Measurements from ENCODE around the gene ARID3A. TPM values are rescaled to one million over a fixed set of nuclear protein-coding genes. Genes with fewer than 3 reads are reported as not detected.

ARID3A gene
- total and polyA plus RNA-seq, 2 of the 8 experiments (the other 6 are each of a cell fraction or from before 2014, with no cell fraction given) = 40.5 to 77.4 TPM

- H2AK5ac ChIP-seq (ENCODE audit: low read depth, low read length) = no peak overlapping the region
- no peak overlapping the region for H3K23ac ChIP-seq (ENCODE audit: insufficient read length)
- H4K5ac ChIP-seq (ENCODE audit: insufficient read length, low read depth, low read length) = no peak overlapping the region
- H3K79me2 ChIP-seq (ENCODE audit: control insufficient read depth in 1 of 2, insufficient read depth in 2 of 2, low read length in 2 of 2) = no peaks in the 10 kb centered on the region; a peak in 1 of 4 replicates
- no peaks in the 10 kb centered on the region for H3K9me3 ChIP-seq (ENCODE audit: insufficient read depth in 2 of 2, low read depth in 1 of 2, low read length in 1 of 2)
- H3K4me2 ChIP-seq (ENCODE audit: insufficient read depth in 1 of 2, low read depth in 2 of 2, low read length in 2 of 2) = no peak overlapping the region
- H3K27me3 ChIP-seq (replicated peaks in 1 of 4; ENCODE audit: control insufficient read depth in 3 of 4, extremely low read depth in 1 of 4, insufficient read depth in 3 of 4, low read length in 3 of 4) = no peaks in the 10 kb centered on the region
- peaks cover under 1 to 13% of the 10 kb centered on the region in 2 experiments for H4K20me1 ChIP-seq (replicated peaks in 1 of 2; ENCODE audit: control insufficient read depth in 1 of 2, insufficient read depth in 2 of 2, low read length in 2 of 2)
- FAIRE-seq (no peak), DNase-seq (ENCODE audit: low read depth in 1 of 2, low spot score in 2 of 2) (no peak)
- peaks cover 3% of the 10 kb centered on the region; the same call in 1 of the 2 replicates for H3K23me2 ChIP-seq (ENCODE audit: low read depth, low read length)
- TF ChIP-seq, protein P1, sequence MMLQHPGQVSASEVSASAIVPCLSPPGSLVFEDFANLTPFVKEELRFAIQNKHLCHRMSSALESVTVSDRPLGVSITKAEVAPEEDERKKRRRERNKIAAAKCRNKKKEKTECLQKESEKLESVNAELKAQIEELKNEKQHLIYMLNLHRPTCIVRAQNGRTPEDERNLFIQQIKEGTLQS (IDR thresholded peaks at IDR 0.05; ENCODE audit: insufficient read depth, low read depth, low read length) = no peak
- no peak for TF ChIP-seq JUND (IDR thresholded peaks at IDR 0.05; ENCODE audit: low read length)
- no peak for TF ChIP-seq NRF1 (IDR thresholded peaks at IDR 0.05; ENCODE audit: low read depth, low read length)
- TF ChIP-seq POLR2AphosphoS5 (IDR thresholded peaks at IDR 0.05; ENCODE audit: low read depth, low read length) = no peak
- TF ChIP-seq FOSL1 (IDR thresholded peaks at IDR 0.05; ENCODE audit: insufficient read depth, low read depth, low read length) = no peak
- no peak for TF ChIP-seq ASH2L (IDR thresholded peaks at IDR 0.05; ENCODE audit: low read length)
- no peak for TF ChIP-seq MAX (IDR thresholded peaks at IDR 0.05)
- no peak for TF ChIP-seq RNF2 (IDR thresholded peaks at IDR 0.05; ENCODE audit: borderline replicate concordance, low read depth, low read length, missing control alignments, poor library complexity, severe bottlenecking)
- H3K4me3 ChIP-seq (ENCODE audit: extremely low read depth in 1 of 4, insufficient read depth in 2 of 4, low read depth in 3 of 4, low read length in 4 of 4) = no peak overlapping the region
- H3K56ac ChIP-seq (replicated peaks; ENCODE audit: insufficient read length, low read depth, low read length) = no peak overlapping the region
- H3K36me3 ChIP-seq (ENCODE audit: control insufficient read depth in 2 of 4, insufficient read depth in 4 of 4, low read length in 3 of 4) = peaks cover 0 to 13% (median 7%) of the 10 kb centered on the region in 4 experiments; a peak in 3 of 8 replicates
- H3K4me1 ChIP-seq (replicated peaks in 1 of 4; ENCODE audit: control insufficient read depth in 3 of 4, insufficient read depth in 4 of 4, low read length in 3 of 4) = peaks cover 0 to 5% (median under 1%) of the 10 kb centered on the region in 4 experiments; a peak in 3 of 7 replicates
- H3K9ac ChIP-seq (replicated peaks in 1 of 4; ENCODE audit: extremely low read depth in 1 of 4, low read depth in 3 of 4, low read length in 3 of 4) = no peak overlapping the region
- H2AFZ ChIP-seq (ENCODE audit: low read length) = no peak overlapping the region
- no peak overlapping the region for H3K18ac ChIP-seq (ENCODE audit: extremely low read depth, low read length)
- H3K79me1 ChIP-seq (ENCODE audit: low read depth, low read length) = peaks cover 7% of the 10 kb centered on the region
- WGBS, 2 experiments (ENCODE audit: extremely low coverage in 1 of 2, insufficient coverage in 1 of 2, insufficient read length in 1 of 2, insufficient replicate concordance in 2 of 2, low coverage in 1 of 2, low lambda C conversion rate in 2 of 2, missing lambda C conversion rate in 1 of 2) = 94% methylated on average over 9 of the region's 18 CpGs; no CpG with 5 or more reads in 1 of the 2 experiments
- H4K91ac ChIP-seq (replicated peaks; ENCODE audit: insufficient read length, low read length) = no peak overlapping the region
- H2BK20ac ChIP-seq (ENCODE audit: low read length) = no peak overlapping the region
- no peak overlapping the region for H3K27ac ChIP-seq (ENCODE audit: low read depth, low read length)
- no peak overlapping the region for H2BK15ac ChIP-seq (ENCODE audit: low read length)
- H2BK120ac ChIP-seq (replicated peaks; ENCODE audit: low read depth, low read length) = no peak overlapping the region
- ChIA-PET CTCF (ENCODE audit: partially characterized antibody) (no interaction called here), POLR2A (ENCODE audit: partially characterized antibody) (interaction anchor here (1.0 to 8.8 kb wide), 2 partner anchors 13 to 28 kb away, joined by 3 to 82 read pairs; no protein-coding TSS in a partner anchor)
- H3K4ac ChIP-seq (replicated peaks; ENCODE audit: insufficient read length, low read depth, low read length) = no peak overlapping the region
- no peak overlapping the region for H2BK12ac ChIP-seq (ENCODE audit: low read depth, low read length)
- H2BK5ac ChIP-seq (ENCODE audit: low read depth, low read length) = no peak overlapping the region
- H4K8ac ChIP-seq (ENCODE audit: extremely low read depth, insufficient read depth, low read length) = no peak overlapping the region
- H3K14ac ChIP-seq (ENCODE audit: insufficient read length) = no peak overlapping the region
Measured at GRCh38 chr19:890831-891230, 35.0 kb upstream of the ARID3A start.
